Activated CD4-positive, alpha-beta memory T cell treated with anti-CD3 and anti-CD28 coated beads for 36 hours (primary cell): Measurements from ENCODE around the gene TLX3. TPM values are rescaled to one million over a fixed set of nuclear protein-coding genes. Genes with fewer than 3 reads are reported as not detected.
"Not testable (repeated sequence)": the region's sequence is repeated elsewhere in the genome, so short reads cannot be mapped to it uniquely, and the experiment has no call there.

ENCODE experiments used
- CTCF ChIA-PET: fragments of 350-600 bp; sonication (Branson Sonifier 250); formaldehyde crosslinking; loops from one replicate; lab custom pipeline; 2021; ENCODE audit warnings: antibody characterized with exemption, inconsistent platforms; lab: Charles Lee
- POLR2A ChIA-PET: fragments of 350-600 bp; sonication (Branson Sonifier 250); formaldehyde crosslinking; loops from one replicate; lab custom pipeline; 2021; ENCODE audit warnings: antibody characterized with exemption; lab: Charles Lee
- DNase-seq: peaks from one replicate; pipeline ENCODE4 v3.0.0-alpha.2; 2020
- H3K27ac Mint-ChIP-seq: one replicate; pipeline ENCODE4 v1.8.0; 2021; ENCODE audit warnings: mixed read lengths
- H3K27me3 Mint-ChIP-seq: one replicate; pipeline ENCODE4 v1.8.0; 2021; ENCODE audit warnings: mixed read lengths
- H3K36me3 Mint-ChIP-seq: one replicate; pipeline ENCODE4 v1.8.0; 2021; ENCODE audit warnings: mixed read lengths
- H3K4me1 Mint-ChIP-seq: one replicate; pipeline ENCODE4 v1.8.0; 2021; ENCODE audit warnings: low read depth, mixed read lengths
- H3K4me3 Mint-ChIP-seq: one replicate; pipeline ENCODE4 v1.8.0; 2021; ENCODE audit warnings: mild to moderate bottlenecking, mixed read lengths
- H3K9me3 Mint-ChIP-seq: one replicate; pipeline ENCODE4 v1.8.0; 2021; ENCODE audit warnings: mixed read lengths
- intact Hi-C: fragments of 100-400 bp; cut with micrococcal nuclease; formaldehyde crosslinking; loops from one replicate; pipeline ENCODE4 v1.15.1; 2023
- total RNA-seq, 2 experiments: library from RNA; stranded (reverse); gene quantifications; one replicate each; pipeline ENCODE4 v1.2.3, GENCODE V29; 2021

TLX3 gene
- total RNA-seq, 2 experiments from 2014 or later, result not detected

DNA sequence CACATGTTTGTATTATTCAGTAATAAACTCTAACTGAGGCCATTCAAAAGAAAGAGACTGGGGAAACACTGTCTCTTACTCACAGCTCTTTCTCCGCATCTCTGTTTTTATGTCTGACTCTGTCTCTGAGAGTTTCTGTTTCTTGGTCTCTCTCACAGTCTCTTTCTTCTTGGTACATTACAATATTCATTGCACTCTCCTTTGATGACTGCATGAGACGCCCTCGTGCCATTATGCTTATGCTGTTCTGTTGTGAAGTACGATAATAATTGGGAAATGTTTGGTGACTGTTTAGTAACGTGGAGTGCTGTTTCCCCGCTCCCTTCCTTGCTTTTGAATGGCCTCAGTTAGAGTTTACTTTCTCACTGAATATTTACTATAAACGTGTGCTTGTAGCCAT is 25.3 kb upstream of the TLX3 start:
- Mint-ChIP-seq H3K4me3 (no peak overlapping the region), H3K27ac (no peak overlapping the region), H3K36me3 (no peaks in the 10 kb centered on the region), H3K27me3 (peaks cover 9% of the 10 kb centered on the region), H3K9me3 (no peaks in the 10 kb centered on the region), H3K4me1 (no peaks in the 10 kb centered on the region)
- POLR2A ChIA-PET, result no interaction called here
- intact Hi-C loops, result no loop called here
- no peak for DNase-seq
- CTCF ChIA-PET, result no interaction called here

DNA sequence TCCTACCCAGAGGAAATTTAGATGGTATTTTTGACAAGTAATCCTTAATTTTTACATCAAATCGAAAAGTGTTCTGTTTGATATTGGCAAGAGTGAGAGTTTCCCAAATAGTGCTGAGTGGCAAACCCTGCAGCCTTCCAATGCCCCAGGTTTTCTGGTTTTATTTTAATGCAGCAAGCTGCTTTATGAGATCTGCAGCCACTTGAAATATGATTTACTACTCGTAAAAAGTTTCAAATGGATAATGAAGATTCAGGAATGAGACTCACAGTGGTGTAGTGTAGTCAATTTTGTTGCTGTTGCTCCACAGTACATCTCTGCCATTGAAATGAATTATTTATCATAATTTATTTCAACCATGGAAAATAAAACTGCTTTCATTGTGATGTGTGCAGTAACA is 23.6 kb upstream of the TLX3 start:
- Mint-ChIP-seq H3K27me3 (peaks cover 9% of the 10 kb centered on the region), H3K27ac (no peak overlapping the region), H3K36me3 (no peaks in the 10 kb centered on the region), H3K9me3 (no peaks in the 10 kb centered on the region), H3K4me1 (no peaks in the 10 kb centered on the region), H3K4me3 (no peak overlapping the region)
- intact Hi-C loops, result no loop called here
- no peak for DNase-seq
- CTCF ChIA-PET, result no interaction called here
- POLR2A ChIA-PET, result no interaction called here

DNA sequence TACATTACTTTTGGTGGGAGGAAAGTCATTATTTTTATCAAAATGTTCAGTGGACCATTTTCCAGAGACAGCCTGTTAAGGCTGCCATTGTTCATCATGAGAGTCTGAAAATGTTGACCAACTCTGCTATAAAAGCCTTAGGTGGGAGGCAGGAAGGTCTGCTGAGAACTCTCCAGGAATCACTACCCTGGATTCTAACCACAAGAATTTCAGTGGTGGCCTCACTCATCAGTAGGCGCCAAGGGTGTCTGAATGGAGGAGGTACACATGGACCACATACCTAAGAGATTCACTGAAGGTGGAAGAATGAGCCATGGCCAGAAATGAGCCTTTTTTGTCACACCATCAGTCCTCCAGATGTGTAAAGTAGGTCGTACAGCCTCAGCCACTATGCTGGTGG is 21.0 kb upstream of the TLX3 start:
- CTCF ChIA-PET, result interaction anchor here (1.0 kb wide), 1 partner anchor 56 kb away, joined by 3 read pairs; no protein-coding TSS in a partner anchor
- Mint-ChIP-seq H3K4me1 (no peaks in the 10 kb centered on the region), H3K36me3 (no peaks in the 10 kb centered on the region), H3K4me3 (no peak overlapping the region), H3K27ac (no peak overlapping the region), H3K27me3 (peaks cover 11% of the 10 kb centered on the region), H3K9me3 (no peaks in the 10 kb centered on the region)
- intact Hi-C loops, result no loop called here
- POLR2A ChIA-PET, result no interaction called here
- DNase-seq, result no peak

DNA sequence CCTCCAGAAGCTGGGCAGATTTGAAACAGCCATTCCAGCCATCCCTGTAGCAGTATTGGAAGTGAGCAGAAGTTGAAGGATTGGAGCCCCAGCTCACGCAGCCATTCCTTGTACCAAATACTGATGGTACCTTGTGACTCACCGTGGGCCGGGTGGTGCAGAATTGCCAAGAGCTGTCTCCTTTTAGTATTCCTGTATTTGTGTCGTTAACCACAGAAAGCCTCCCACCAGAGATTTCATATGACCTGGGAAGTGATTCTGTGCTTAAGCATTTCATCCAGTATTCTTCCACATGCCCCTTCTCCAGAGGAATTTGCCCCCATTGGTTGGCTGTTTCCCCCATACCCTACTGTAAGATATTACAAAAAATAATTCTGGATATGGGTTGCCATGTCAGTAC is 17.7 kb upstream of the TLX3 start:
- Mint-ChIP-seq H3K4me1 (no peaks in the 10 kb centered on the region), H3K27me3 (peaks cover 7% of the 10 kb centered on the region), H3K4me3 (no peak overlapping the region), H3K36me3 (no peaks in the 10 kb centered on the region), H3K9me3 (no peaks in the 10 kb centered on the region), H3K27ac (no peak overlapping the region)
- ChIA-PET CTCF (no interaction called here), POLR2A (no interaction called here)
- no peak for DNase-seq
- intact Hi-C loops, result no loop called here

DNA sequence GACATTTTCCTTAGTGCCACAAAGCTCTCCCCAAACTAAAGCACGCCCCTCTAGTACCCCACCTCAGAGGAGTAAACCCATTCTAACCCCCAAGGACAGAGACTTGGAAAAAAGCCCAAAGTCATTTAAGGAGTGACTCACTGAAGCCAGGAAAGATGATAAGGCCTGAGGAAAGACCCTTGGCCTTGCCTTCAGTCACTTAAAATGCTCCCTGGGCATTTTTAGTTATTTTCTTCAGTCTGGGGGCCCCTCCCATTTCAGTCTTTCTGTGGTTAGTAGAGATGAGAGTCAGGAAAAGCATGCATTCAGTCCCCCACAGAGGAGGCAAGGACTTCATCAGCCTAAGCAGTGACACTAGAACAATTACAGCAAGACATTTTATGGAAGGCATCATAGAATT is 13.7 kb upstream of the TLX3 start:
- H3K4me1 Mint-ChIP-seq, result no peaks in the 10 kb centered on the region
- ChIA-PET POLR2A (no interaction called here), CTCF (no interaction called here)
- intact Hi-C loops, result no loop called here
- H3K9me3 Mint-ChIP-seq, result no peaks in the 10 kb centered on the region
- H3K36me3 Mint-ChIP-seq, result no peaks in the 10 kb centered on the region
- H3K4me3 Mint-ChIP-seq, result no peak overlapping the region
- peaks cover 2% of the 10 kb centered on the region for H3K27me3 Mint-ChIP-seq
- DNase-seq, result no peak
- no peak overlapping the region for H3K27ac Mint-ChIP-seq

DNA sequence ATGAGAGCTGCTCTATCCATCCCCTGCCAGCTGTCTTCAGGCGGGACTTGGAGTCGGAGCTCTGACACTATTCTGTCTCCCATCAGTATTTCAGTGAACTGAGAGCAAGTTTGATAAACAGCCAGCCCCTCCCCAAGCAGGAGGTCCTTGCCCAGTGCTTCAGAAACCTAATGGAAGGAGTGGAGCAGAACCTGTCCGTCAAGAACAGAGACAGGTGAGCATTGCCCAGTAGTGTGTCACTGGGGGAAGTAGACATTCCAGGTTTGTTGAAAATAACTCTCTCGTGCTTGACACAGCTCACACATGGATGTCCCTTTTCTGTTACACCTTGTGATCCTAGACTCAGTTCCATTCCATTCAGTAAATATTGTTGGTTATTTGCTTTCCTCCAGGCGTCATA is 13.2 kb upstream of the TLX3 start:
- Mint-ChIP-seq H3K27me3 (peaks cover 5% of the 10 kb centered on the region), H3K9me3 (no peaks in the 10 kb centered on the region), H3K36me3 (no peaks in the 10 kb centered on the region), H3K4me3 (no peak overlapping the region), H3K27ac (no peak overlapping the region), H3K4me1 (no peaks in the 10 kb centered on the region)
- intact Hi-C loops, result no loop called here
- no peak for DNase-seq
- POLR2A ChIA-PET, result no interaction called here
- CTCF ChIA-PET, result no interaction called here

DNA sequence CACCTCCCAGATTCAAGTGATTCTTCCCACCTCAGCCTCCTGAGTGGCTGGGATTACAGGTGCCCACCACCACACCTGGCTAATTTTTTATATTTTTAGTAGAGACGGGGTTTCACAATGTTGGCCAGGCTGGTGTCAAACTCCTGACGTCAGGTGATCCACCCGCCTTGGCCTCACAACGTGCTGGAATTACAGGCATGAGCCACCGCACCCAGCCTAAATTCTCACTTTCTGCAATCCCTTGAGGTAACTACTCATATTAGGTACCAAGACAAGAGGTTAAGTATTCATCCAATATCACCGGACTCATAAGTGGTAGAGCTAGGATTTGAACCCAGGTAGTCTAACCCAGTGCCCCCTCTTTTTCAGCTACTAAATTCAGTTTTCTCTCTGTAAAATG is 11.1 kb upstream of the TLX3 start:
- not testable (repeated sequence) for H3K27me3 Mint-ChIP-seq

DNA sequence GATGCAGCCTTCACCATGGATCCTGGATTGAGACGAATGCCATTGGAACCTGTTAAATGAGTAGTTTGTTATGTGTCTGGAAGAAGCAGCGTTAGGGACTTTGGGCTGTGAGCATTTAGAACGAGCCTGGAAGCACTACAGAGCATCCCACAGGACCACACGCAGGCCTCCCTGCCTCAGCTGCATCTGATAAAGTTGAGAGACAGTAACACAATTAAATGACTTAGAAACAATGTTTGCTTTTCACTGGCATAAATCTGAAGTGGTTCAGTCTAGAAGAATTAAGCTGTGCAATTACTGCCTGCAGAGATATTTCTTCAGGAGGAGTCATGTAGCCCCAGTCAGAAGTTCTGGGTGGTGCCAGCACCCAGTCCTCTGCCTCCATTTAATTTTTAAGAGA is 9.8 kb upstream of the TLX3 start:
- CTCF ChIA-PET, result no interaction called here
- no peak for DNase-seq
- H3K27me3 Mint-ChIP-seq, result peaks cover 14% of the 10 kb centered on the region
- POLR2A ChIA-PET, result no interaction called here
- no peak overlapping the region for H3K27ac Mint-ChIP-seq
- no peaks in the 10 kb centered on the region for H3K36me3 Mint-ChIP-seq
- H3K4me3 Mint-ChIP-seq, result no peak overlapping the region
- intact Hi-C loops, result no loop called here
- no peaks in the 10 kb centered on the region for H3K4me1 Mint-ChIP-seq
- no peaks in the 10 kb centered on the region for H3K9me3 Mint-ChIP-seq

More for the DNA sequence above, 11.1 kb upstream of the TLX3 start:
- intact Hi-C loops, CTCF ChIA-PET, H3K27ac Mint-ChIP-seq, POLR2A ChIA-PET, H3K9me3 Mint-ChIP-seq, H3K4me3 Mint-ChIP-seq, H3K36me3 Mint-ChIP-seq, DNase-seq, H3K4me1 Mint-ChIP-seq: not testable (repeated sequence)

DNA sequence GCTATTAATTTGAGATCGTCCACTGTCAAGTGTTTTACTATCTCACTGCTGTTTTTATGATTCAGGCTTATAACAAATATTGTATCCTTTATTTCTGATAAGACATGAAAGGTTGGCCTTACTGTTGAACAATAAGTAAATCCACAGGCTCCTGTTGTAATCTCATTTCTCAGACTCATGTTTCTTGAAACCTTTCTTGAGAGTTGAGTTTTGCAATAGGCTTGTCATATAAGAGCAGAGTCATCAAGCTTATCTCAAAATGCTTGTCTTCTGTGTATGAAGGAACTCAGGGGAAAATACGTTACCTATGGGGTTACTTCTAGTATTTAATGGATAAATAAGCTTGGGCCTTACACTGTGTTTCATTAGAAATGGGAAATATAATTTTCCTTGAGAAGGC is 9.2 kb upstream of the TLX3 start:
- peaks cover 17% of the 10 kb centered on the region for H3K27me3 Mint-ChIP-seq
- no peak overlapping the region for H3K4me3 Mint-ChIP-seq

DNA sequence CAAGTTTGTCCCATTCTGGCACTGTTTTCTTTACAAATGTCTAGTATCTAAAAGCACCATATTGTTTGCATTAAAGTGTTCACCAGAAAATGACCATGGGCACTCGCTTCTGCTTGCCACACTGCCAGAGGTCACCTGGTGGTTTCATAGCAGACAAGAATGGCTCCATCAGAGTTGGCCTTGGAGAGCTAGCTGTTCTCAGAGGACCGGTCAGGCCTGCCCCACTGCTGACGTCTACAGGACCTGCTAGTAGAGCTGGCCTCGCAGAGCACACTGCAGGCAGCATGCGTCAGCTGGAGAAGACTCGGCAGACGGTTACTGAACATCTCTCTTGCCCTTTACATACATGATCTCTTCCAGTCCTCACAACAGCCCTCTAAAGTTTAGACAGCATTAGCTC is 8.7 kb upstream of the TLX3 start:
- intact Hi-C loops, result no loop called here
- ChIA-PET CTCF (no interaction called here), POLR2A (no interaction called here)
- no peak for DNase-seq
- H3K9me3 Mint-ChIP-seq, result no peaks in the 10 kb centered on the region
- no peak overlapping the region for H3K27ac Mint-ChIP-seq
- H3K36me3 Mint-ChIP-seq, result no peaks in the 10 kb centered on the region
- H3K27me3 Mint-ChIP-seq, result peaks cover 17% of the 10 kb centered on the region
- no peak overlapping the region for H3K4me3 Mint-ChIP-seq
- H3K4me1 Mint-ChIP-seq, result no peaks in the 10 kb centered on the region

More for the DNA sequence above, 9.2 kb upstream of the TLX3 start:
- ChIA-PET CTCF (no interaction called here), POLR2A (no interaction called here)
- Mint-ChIP-seq H3K9me3 (no peaks in the 10 kb centered on the region), H3K27ac (no peak overlapping the region), H3K36me3 (no peaks in the 10 kb centered on the region), H3K4me1 (no peaks in the 10 kb centered on the region)
- intact Hi-C loops, result no loop called here
- no peak for DNase-seq

DNA sequence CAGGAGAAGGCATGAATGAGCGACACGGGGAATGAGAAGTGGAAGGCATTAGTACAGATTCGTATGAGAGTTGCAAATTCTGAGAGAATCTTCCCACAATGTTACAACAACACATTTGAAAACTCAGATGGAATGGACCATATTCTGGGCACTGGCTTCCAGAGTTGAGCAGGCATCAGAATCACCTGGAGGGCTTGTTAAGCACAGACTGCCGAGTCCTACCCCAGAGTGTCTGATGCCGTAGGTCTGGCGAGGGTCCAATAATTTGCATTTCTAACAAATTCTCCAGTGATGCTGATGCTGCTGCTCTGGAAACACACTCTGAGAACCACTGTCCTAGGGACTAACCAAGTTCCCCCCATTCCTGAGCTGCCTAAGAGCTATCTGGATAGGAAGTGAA is 2.9 kb upstream of the TLX3 start:
- H3K4me1 Mint-ChIP-seq, result peaks cover 13% of the 10 kb centered on the region
- no peak overlapping the region for H3K4me3 Mint-ChIP-seq
- POLR2A ChIA-PET, result no interaction called here
- H3K27ac Mint-ChIP-seq, result no peak overlapping the region
- H3K9me3 Mint-ChIP-seq, result no peaks in the 10 kb centered on the region
- DNase-seq, result no peak
- intact Hi-C loops, result no loop called here
- H3K27me3 Mint-ChIP-seq, result peaks cover 56% of the 10 kb centered on the region
- no peaks in the 10 kb centered on the region for H3K36me3 Mint-ChIP-seq
- CTCF ChIA-PET, result no interaction called here

DNA sequence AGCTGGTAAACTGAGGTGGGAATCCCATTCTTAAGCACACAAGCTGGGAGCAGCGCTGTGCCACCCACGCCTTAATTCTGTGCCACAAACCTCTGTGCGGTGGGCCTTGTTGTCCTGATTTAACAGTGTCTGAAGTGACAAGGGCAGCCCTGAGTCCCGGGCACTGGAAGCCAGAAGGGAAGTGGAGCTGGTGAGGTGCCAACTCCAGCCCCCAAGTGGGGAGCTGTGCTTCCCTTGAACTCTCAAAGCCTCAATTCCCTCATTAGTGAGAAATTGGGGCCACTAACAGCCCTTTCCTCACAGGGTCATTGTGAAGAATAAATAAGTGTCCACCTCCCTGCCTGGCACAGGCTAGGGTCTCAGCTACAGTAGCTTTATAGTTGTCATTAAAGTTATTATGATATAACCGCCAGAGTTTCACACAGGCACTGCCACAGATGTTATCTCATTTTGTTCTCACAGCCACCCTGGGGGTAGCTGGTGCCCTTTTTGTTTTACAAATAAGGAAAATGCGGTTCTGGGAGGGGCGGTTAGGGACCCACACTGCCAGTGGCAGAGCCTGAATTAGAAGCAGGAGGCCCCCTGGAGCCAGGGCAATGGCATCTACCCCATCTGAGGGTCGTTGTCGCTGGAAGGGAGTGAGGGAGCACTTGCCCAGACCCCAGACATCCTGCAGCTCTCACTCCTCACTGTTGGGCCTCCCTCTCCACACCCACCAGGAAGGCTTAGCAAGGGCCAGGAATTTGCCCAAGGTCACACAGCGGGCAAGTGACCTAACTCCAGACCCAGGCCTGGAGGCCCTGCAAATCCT is 2.1 kb upstream of the TLX3 start:
- H3K4me1 Mint-ChIP-seq, result peaks cover 13% of the 10 kb centered on the region
- no peak overlapping the region for H3K4me3 Mint-ChIP-seq
- intact Hi-C loops, result no loop called here
- ChIA-PET POLR2A (no interaction called here), CTCF (no interaction called here)
- no peak for DNase-seq
- H3K9me3 Mint-ChIP-seq, result no peaks in the 10 kb centered on the region
- no peak overlapping the region for H3K27ac Mint-ChIP-seq
- peaks cover 57% of the 10 kb centered on the region for H3K27me3 Mint-ChIP-seq
- H3K36me3 Mint-ChIP-seq, result no peaks in the 10 kb centered on the region

DNA sequence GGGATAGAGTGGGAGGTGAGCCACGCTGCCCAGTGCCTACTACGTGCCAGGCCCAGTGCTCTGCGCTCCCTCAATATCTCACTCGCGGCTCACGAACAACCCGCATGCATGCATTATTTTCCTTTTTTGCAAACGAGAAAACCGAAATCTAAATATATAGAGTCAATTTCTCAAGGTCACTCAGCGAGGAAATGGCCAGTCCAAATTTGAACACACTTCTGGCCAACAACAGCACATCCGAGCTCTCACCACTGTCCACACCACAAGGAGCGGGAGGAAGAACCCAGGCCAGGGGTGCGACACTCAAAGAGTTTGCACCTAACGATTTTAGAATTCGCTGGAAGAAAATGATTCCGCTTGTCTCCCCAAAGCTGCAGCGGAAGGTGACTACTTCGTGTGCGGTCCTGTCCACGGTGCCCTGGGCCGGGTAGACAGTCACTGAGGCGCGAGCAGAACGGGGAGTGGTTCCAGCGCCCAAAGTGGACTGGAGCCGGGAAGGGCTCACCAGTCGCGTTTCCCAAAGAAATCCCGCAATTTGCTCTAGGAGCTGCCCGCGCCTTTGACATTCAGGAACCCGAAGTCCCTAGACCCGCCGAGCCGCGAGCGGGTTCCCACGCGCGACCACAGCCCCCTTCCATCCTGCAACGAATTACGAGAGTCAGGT is 1.1 kb upstream of the TLX3 start:
- no peak for DNase-seq
- Mint-ChIP-seq H3K4me3 (no peak overlapping the region), H3K27ac (no peak overlapping the region), H3K4me1 (peaks cover 18% of the 10 kb centered on the region), H3K27me3 (peaks cover 61% of the 10 kb centered on the region), H3K36me3 (no peaks in the 10 kb centered on the region), H3K9me3 (no peaks in the 10 kb centered on the region)
- CTCF ChIA-PET, result no interaction called here
- intact Hi-C loops, result no loop called here
- POLR2A ChIA-PET, result no interaction called here
